Neuronal stem cell (in vitro differentiated cells): ENCODE data around the gene CENPP.

Experiments used
- DNase-seq: peaks from one replicate; pipeline ENCODE4 v3.0.0-alpha.2; 2013; ENCODE audit warnings: low spot score
- H2AFZ ChIP-seq: one replicate; pipeline ENCODE4 v1.6.1; 2013; ENCODE audit warnings: mild to moderate bottlenecking, low read length, inconsistent platforms
- H2AK5ac ChIP-seq: 2 replicates; pipeline ENCODE4 v1.6.1; 2013; ENCODE audit warnings: low read depth, mild to moderate bottlenecking, inconsistent platforms, low read length, moderate library complexity, mixed read lengths
- H2BK120ac ChIP-seq: 2 replicates; pipeline ENCODE4 v1.6.1; 2013; ENCODE audit warnings: low read depth, mild to moderate bottlenecking, inconsistent platforms, low read length, moderate library complexity, mixed read lengths
- H2BK12ac ChIP-seq: one replicate; pipeline ENCODE4 v1.6.1; 2013; ENCODE audit warnings: low read length, inconsistent platforms
- H2BK15ac ChIP-seq: 2 replicates; pipeline ENCODE4 v1.6.1; 2013; ENCODE audit warnings: mild to moderate bottlenecking, low read length, inconsistent platforms, mixed read lengths
- H2BK5ac ChIP-seq: one replicate; pipeline ENCODE4 v1.6.1; 2013; ENCODE audit warnings: inconsistent platforms, mild to moderate bottlenecking, low read length, moderate library complexity
- H3K14ac ChIP-seq: one replicate; pipeline ENCODE4 v1.6.1; 2013; ENCODE audit warnings: low read length, inconsistent platforms
- H3K18ac ChIP-seq: 2 replicates; pipeline ENCODE4 v1.6.1; 2013; ENCODE audit warnings: low read length, inconsistent platforms
- H3K23ac ChIP-seq: 2 replicates; pipeline ENCODE4 v1.6.1; 2013; ENCODE audit warnings: low read depth, mild to moderate bottlenecking, mixed read lengths, low read length, inconsistent platforms; ENCODE audit not compliant: poor library complexity
- H3K27ac ChIP-seq: replicated peaks from 3 replicates; pipeline ENCODE4 v1.5.1; 2013; ENCODE audit warnings: low read length, inconsistent platforms
- H3K27me3 ChIP-seq, 3 experiments: 2 replicates each; pipeline ENCODE4 v1.6.1; 2013; ENCODE audit warnings: low read length in 3 of 3, mild to moderate bottlenecking in 2 of 3, inconsistent platforms in 1 of 3, low read depth in 1 of 3, mixed read lengths in 1 of 3, moderate library complexity in 1 of 3; ENCODE audit not compliant: control insufficient read depth in 3 of 3, insufficient read depth in 3 of 3
- H3K36me3 ChIP-seq, 2 donors: replicated peaks in 1 of 2; 2 replicates each; pipeline ENCODE4 v1.6.1; 2013; ENCODE audit warnings: low read length in 2 of 2; ENCODE audit not compliant: control insufficient read depth in 2 of 2, insufficient read depth in 2 of 2
- H3K4ac ChIP-seq: 2 replicates; pipeline ENCODE4 v1.6.1; 2013; ENCODE audit warnings: inconsistent platforms, mild to moderate bottlenecking, low read length, moderate library complexity
- H3K4me1 ChIP-seq, 2 donors: 1 replicate in 1 of 2; 2 replicates in 1 of 2; pipeline ENCODE4 v1.6.1; 2013; ENCODE audit warnings: low read length in 2 of 2, low read depth in 1 of 2; ENCODE audit not compliant: control insufficient read depth in 2 of 2, insufficient read depth in 1 of 2
- H3K4me2 ChIP-seq: one replicate; pipeline ENCODE4 v1.6.1; 2013; ENCODE audit warnings: mild to moderate bottlenecking, low read length, inconsistent platforms; ENCODE audit not compliant: insufficient read depth, poor library complexity, severe bottlenecking
- H3K4me3 ChIP-seq, 2 donors: 2 replicates each; pipeline ENCODE4 v1.5.1; 2013; ENCODE audit warnings: low read length in 2 of 2, mild to moderate bottlenecking in 2 of 2, inconsistent platforms in 1 of 2, moderate library complexity in 1 of 2
- H3K79me1 ChIP-seq: one replicate; pipeline ENCODE4 v1.6.1; 2013; ENCODE audit warnings: low read depth, mild to moderate bottlenecking, inconsistent platforms, low read length, moderate library complexity
- H3K9ac ChIP-seq: one replicate; pipeline ENCODE4 v1.6.1; 2013; ENCODE audit warnings: mild to moderate bottlenecking, low read depth, low read length, inconsistent platforms; ENCODE audit not compliant: poor library complexity
- H3K9me3 ChIP-seq, 2 donors: replicated peaks in 1 of 2; 2 replicates each; pipeline versions ENCODE3 to v1.6.1; 2013; ENCODE audit warnings: low read length in 2 of 2, mild to moderate bottlenecking in 2 of 2, inconsistent platforms in 1 of 2, low read depth in 1 of 2, mixed read lengths in 1 of 2, moderate library complexity in 1 of 2; ENCODE audit not compliant: control insufficient read depth in 2 of 2, insufficient read depth in 1 of 2
- H4K8ac ChIP-seq: one replicate; pipeline ENCODE4 v1.6.1; 2013; ENCODE audit warnings: low read depth, mild to moderate bottlenecking, inconsistent platforms, low read length, moderate library complexity
- H4K91ac ChIP-seq: one replicate; pipeline ENCODE4 v1.6.1; 2013; ENCODE audit warnings: low read length, low read depth, mild to moderate bottlenecking, inconsistent platforms; ENCODE audit not compliant: poor library complexity
- WGBS, 2 donors: extraction: QIAGEN DNeasy Blood & Tissue Kit; methylation state at CpG; one replicate each; pipeline ENCODE4 v1.1.7; 2013; ENCODE audit warnings: missing lambda C conversion rate in 2 of 2, mixed read lengths in 1 of 2; ENCODE audit not compliant: insufficient read length in 2 of 2, insufficient replicate concordance in 1 of 2; ENCODE audit errors: extremely low coverage in 2 of 2; 5-methylcytosine and 5-hydroxymethylcytosine counted together

The CENPP gene

GRCh38 chr9:92503156-92503555 is 177.4 kb downstream of the CENPP start:
- no peak overlapping the region for H3K18ac ChIP-seq
- H3K4me3 ChIP-seq: no peak overlapping the region
- peaks cover 5 to 9% of the 10 kb centered on the region in 2 donors for H3K4me1 ChIP-seq
- H3K14ac ChIP-seq: no peak overlapping the region
- H3K27ac ChIP-seq: no peak overlapping the region
- H4K91ac ChIP-seq: no peak overlapping the region
- H3K79me1 ChIP-seq: no peaks in the 10 kb centered on the region
- DNase-seq: no peak
- no peak overlapping the region for H3K4me2 ChIP-seq
- no peak overlapping the region for H2AK5ac ChIP-seq
- no peak overlapping the region for H3K9ac ChIP-seq
- no peak overlapping the region for H2BK15ac ChIP-seq
- H4K8ac ChIP-seq: no peak overlapping the region
- no CpG with 5 or more reads among the region's 2 CpGs for WGBS, 2 donors
- no peak overlapping the region for H3K4ac ChIP-seq
- H2BK120ac ChIP-seq: no peak overlapping the region
- no peak overlapping the region for H3K23ac ChIP-seq
- H3K27me3 ChIP-seq: no peaks in the 10 kb centered on the region
- H2AFZ ChIP-seq: no peak overlapping the region
- no peaks in the 10 kb centered on the region for H3K36me3 ChIP-seq
- no peaks in the 10 kb centered on the region for H3K9me3 ChIP-seq
- no peak overlapping the region for H2BK12ac ChIP-seq
- no peak overlapping the region for H2BK5ac ChIP-seq

- no CpG with 5 or more reads among the region's 2 CpGs for WGBS, 2 donors
- Histone ChIP-seq H3K27ac (no peak overlapping the region), H3K4me1 (no peaks in the 10 kb centered on the region), H3K9me3 (no peaks in the 10 kb centered on the region), H3K27me3 (no peaks in the 10 kb centered on the region), H3K18ac (no peak overlapping the region), H3K4ac (no peak overlapping the region), H2AFZ (no peak overlapping the region), H3K23ac (no peak overlapping the region), H2BK15ac (no peak overlapping the region), H3K36me3 (no peaks in the 10 kb centered on the region), H4K8ac (no peak overlapping the region), H4K91ac (no peak overlapping the region), H3K14ac (no peak overlapping the region), H2AK5ac (no peak overlapping the region), H2BK12ac (no peak overlapping the region), H2BK120ac (no peak overlapping the region), H3K9ac (no peak overlapping the region), H2BK5ac (no peak overlapping the region), H3K79me1 (no peaks in the 10 kb centered on the region), H3K4me2 (no peak overlapping the region), H3K4me3 (no peak overlapping the region)
- DNase-seq: no peak
These were observed 179.1 kb downstream of the CENPP start for GRCh38 chr9:92504881-92505280.

GRCh38 chr9:92506184-92506857 is 180.6 kb downstream of the CENPP start:
- Histone ChIP-seq H2AFZ (no peak overlapping the region), H3K4me3 (no peak overlapping the region), H2BK5ac (no peak overlapping the region), H4K8ac (no peak overlapping the region), H3K14ac (no peak overlapping the region), H3K9me3 (no peaks in the 10 kb centered on the region), H2AK5ac (no peak overlapping the region), H2BK12ac (no peak overlapping the region), H3K79me1 (no peaks in the 10 kb centered on the region), H3K27ac (no peak overlapping the region), H3K4me1 (no peaks in the 10 kb centered on the region), H3K18ac (no peak overlapping the region), H3K4ac (no peak overlapping the region), H4K91ac (no peak overlapping the region), H3K27me3 (no peaks in the 10 kb centered on the region), H3K23ac (no peak overlapping the region), H2BK15ac (no peak overlapping the region), H3K4me2 (no peak overlapping the region), H2BK120ac (no peak overlapping the region), H3K9ac (no peak overlapping the region), H3K36me3 (no peaks in the 10 kb centered on the region)
- DNase-seq: no peak
- WGBS, 2 donors: no CpG with 5 or more reads among the region's 3 CpGs

- H3K18ac ChIP-seq: no peak overlapping the region
- no peak overlapping the region for H3K23ac ChIP-seq
- no peak overlapping the region for H2BK5ac ChIP-seq
- H3K36me3 ChIP-seq: no peaks in the 10 kb centered on the region
- no peak overlapping the region for H3K14ac ChIP-seq
- H3K27me3 ChIP-seq: no peaks in the 10 kb centered on the region
- H3K9me3 ChIP-seq: no peaks in the 10 kb centered on the region
- no peak overlapping the region for H3K4me2 ChIP-seq
- H3K4me1 ChIP-seq: no peaks in the 10 kb centered on the region
- H3K4me3 ChIP-seq: no peak overlapping the region
- no peak overlapping the region for H2BK12ac ChIP-seq
- WGBS, 2 donors: no CpG with 5 or more reads among the region's 2 CpGs
- H4K8ac ChIP-seq: no peak overlapping the region
- no peak overlapping the region for H3K27ac ChIP-seq
- no peak overlapping the region for H3K4ac ChIP-seq
- H4K91ac ChIP-seq: no peak overlapping the region
- H2BK120ac ChIP-seq: no peak overlapping the region
- no peak overlapping the region for H3K9ac ChIP-seq
- no peak overlapping the region for H2AK5ac ChIP-seq
- no peak overlapping the region for H2AFZ ChIP-seq
- no peak overlapping the region for H2BK15ac ChIP-seq
- no peaks in the 10 kb centered on the region for H3K79me1 ChIP-seq
- no peak for DNase-seq
These were observed 181.3 kb downstream of the CENPP start for GRCh38 chr9:92507005-92507404.
